Right lung (tissue), 10 donors: ENCODE results near the gene IL19. TPM values are rescaled to one million over a fixed set of nuclear protein-coding genes. Genes with fewer than 3 reads are reported as not detected.

Source experiments
- DNase-seq, 2 donors: peaks; one replicate each; pipeline ENCODE4 v3.0.0-alpha.2; 2013
- long read RNA-seq, 8 donors: transcript quantifications; one replicate each; lab custom pipeline, GENCODE V29; 2026
- polyA plus RNA-seq, 5 donors: library from polyadenylated mRNA; unstranded; fragments of 120-200 nt; gene quantifications; one replicate each; pipeline versions ENCODE4 v1.2.1 to v1.2.3, GENCODE V29; 2013; ENCODE audit warnings: inconsistent platforms in 1 of 5, low replicate concordance in 1 of 5; ENCODE audit not compliant: insufficient read length in 5 of 5, insufficient read depth in 1 of 5

IL19 gene, protein sequence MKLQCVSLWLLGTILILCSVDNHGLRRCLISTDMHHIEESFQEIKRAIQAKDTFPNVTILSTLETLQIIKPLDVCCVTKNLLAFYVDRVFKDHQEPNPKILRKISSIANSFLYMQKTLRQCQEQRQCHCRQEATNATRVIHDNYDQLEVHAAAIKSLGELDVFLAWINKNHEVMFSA
- not detected for polyA plus RNA-seq
- long read RNA-seq, donor 1, result 0 reads
- long read RNA-seq, donor 2, result 0 reads
- long read RNA-seq, donor 3, result 0 reads
- long read RNA-seq, donor 4, result 0 reads
- long read RNA-seq, donor 5, result 0 reads
- long read RNA-seq, donor 6, result 0 reads
- long read RNA-seq, donor 7, result 0 reads
- long read RNA-seq, donor 8, result 0 reads

DNA sequence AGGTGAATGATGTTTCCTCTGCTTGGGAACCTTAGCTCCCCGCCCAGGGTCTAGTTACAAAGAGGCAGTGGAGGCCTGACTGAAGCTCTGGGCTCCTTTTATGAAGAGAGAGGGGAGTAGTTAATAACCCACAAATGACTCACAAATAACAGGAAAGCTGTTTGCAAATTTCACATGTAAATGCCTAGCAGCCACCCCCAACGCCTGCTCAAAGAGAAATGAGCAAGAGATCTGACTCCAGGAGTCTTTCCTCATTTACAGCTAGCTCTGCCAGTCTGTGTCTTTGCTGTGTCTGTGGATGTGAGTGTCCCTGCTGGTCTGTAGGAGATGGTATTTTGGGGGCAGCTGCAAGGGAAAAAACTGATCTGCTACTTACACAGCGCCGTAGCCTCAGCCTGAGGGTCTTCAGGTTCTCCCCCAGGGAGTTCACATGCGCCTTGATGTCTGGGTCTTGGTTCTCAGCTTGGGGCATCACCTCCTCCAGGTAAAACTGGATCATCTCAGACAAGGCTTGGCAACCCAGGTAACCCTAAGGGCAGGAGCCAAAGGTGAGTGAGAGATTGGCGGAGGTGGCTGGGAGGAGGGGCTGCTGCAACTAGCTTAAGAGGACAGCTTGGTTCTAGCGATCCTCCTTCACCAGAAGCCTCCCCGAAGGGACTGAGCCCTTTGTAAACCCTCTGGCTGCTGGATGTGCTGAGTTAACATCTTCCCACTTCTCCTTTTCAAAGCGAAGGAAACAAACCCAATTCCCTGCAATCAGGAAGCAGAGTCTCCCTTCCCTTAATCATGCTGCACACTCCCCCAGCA lies at the start of gene IL19:
Gene IL19, plus strand, starts transcription at position 243 of the 807 bp plus-strand sequence. CDS start 65,890 bp downstream, outside the sequence.
- DNase-seq, result no peak

DNA sequence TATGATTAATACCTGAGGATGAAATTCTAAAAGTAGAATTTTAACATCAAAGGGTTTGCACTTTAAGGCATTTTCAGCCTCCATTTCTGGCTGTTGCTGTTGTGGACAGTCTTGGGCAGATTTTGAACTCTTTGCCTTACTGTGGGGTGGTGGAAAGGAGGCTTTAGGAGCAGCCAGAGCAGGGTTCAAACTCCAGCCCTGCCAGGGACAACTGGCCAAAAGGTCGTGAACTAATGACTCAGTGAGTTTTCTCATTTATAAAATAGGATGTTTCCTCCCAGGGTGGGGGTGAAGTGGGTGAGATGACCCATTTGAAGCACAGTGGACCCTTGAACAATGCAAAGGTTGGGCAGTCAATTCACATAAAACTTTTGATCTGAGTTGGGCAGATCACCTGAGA lies 49.1 kb upstream of the IL19 start:
- DNase-seq, result no peak

DNA sequence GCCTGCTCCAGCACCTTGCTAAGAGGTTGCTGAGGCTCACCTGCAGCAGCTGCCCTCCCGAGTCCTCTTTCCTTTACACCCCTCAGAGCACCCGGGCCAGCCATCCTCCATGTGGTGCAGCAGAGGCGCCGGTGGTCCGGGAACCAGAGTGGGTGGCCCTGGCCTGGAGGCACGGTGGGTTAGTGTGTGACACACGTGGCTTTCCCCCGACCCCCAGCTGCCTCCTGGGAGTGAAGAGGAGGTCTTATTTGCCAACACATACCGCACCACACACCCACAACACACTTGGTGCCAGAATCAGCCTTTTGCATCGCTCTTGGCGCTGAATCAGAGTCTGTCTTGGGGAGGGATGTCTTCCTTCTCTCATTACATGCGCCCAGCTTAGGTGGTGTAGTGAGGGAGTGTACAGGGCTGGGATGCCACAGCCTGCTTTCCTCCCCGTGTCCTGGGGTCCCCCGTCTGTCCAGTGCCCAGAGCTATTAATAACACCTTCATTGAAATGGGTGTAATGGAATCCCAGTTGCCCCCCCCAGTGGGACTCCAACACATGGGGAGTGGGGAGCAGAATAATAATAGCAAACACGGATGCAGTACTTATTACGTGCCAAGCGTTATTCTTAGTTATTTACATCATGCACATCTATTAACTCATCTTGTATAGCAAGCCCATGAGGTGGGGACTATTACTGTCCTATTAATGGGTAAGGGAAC lies 47.7 kb upstream of the IL19 start:
- DNase-seq, result no peak

DNA sequence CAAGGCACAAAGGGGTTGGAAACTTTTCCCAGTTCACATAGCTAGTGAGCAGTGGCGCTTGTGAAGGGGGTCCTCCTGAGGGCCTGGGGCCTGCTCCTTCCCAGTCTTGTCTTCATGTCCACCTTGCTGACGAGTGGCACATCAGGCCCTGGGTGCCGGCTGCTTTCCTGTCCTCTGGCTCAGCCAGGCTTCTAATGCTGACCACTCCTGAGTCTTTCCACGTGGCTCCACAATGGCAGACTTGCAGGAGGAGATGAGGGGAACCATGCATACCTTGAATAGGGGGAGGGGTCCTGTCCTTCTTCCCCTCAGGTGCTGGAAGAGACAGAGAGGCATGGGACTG lies 47.1 kb upstream of the IL19 start:
- no peak for DNase-seq

DNA sequence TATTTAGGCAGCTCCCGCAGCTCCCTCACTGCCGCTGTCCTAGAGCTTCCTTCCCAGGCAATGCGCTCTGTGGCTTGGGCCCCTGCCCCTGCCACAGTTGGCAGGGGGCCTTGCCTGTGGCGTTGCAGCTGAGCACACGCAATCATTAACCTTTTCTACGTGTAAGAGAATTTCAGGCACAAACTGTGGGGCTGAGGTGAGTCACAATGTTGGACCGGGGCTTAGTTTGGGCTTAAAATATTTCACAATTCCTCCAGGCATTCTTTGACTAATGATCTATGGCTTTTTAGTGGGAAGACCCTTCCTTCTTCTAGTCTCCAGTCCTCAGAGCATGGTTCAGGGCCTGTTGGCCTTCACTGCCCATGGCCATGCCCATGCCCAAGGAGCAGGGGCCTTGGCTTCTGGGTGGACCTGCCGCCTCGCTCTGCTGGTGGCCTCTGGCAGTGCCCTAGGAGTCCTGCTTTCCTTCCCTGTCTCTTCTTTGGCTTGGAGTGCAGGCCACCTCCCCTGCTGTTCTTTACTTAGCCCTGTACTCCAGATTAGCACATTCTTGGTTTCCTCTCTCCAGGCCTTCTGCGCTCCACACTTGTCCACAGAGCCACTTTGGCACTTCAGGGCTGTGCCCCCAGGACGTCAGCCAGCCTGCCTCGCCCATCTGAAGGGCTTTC lies 46.6 kb upstream of the IL19 start:
- no peak for DNase-seq

DNA sequence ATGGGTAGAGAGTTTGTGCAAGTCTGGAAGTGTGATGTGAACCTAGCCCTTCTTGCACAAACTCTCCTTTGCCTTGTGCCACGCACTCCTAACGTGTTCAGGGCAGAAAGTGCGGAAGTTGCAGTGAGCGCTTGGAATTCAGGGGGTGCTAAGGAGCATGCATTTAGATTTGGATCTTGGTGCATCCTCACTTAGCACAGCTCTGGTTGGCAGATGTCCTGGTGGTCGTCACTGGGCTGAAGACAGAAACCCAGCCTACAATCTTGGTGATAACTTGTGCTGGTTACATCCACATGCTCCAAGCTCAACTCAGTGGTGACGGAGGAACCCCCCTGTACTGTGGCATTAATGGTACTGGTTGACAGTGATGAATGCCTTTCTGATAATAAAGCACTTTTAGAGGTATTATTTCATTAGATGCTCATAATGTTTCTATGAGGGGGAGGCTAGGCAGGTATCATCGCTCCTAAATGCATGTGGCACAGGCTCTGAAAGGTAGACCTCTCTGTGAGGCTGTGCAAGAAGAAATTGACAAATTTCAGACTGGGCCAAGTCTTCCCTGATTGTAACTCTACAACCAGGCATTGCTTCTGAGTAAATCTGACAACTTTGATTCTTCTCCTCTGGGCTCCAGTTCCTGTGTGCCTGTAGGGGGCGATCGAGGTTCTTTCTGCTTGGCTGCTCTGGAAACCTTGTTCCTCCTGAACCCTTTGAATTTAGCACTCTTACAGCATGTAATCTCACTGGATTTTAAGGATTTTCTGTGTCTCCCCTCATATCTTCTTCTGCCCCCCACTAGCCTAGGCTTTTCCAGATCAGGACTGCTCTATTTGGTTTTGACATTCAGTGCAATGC lies 45.2 kb upstream of the IL19 start:
- no peak for DNase-seq

DNA sequence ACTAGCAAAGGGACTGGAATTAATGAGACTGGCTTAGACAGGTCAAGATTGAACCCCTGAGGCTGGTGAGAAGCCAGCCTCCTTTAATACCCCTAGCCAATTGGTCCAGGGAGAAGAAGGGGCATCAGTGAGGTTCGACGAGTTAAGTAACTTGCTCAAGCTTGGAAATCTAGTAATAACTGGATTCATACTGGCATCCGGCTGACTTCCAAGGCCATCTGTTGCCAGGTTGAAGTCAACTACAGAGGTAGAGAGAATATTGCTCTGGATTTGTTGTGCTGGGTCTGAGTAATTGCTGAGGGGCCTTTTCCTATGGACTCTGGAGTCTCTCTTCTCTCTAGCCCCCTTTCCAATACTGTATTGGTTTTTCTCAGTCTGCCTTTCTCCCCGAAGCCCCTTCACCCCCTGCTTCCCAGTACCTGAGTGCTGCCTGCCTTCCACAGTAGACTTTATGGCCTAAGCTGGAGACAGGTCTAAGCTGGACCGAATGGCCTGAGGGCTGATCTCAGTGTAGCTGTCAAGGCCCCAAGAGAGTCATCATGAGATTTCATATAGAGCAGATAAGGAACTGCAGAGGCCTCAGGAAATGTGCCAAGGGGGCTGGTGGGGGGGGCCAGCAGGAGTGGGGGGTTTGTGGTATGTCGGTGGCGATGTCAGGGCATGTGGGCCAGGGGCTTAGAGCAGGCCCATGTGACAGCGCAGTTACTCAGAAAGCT lies 42.4 kb upstream of the IL19 start:
- no peak for DNase-seq

DNA sequence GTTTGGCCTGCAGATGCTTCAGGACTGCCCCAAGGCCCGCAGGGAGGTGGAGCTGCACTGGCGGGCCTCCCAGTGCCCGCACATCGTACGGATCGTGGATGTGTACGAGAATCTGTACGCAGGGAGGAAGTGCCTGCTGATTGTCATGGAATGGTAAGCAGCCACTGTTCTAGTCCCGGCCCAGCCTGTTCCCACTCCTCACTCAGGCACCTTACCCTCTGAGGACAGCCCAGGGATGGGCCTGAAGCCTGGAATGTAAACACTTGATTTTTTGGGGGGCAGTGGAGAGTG lies 41.9 kb upstream of the IL19 start:
- DNase-seq, result no peak

DNA sequence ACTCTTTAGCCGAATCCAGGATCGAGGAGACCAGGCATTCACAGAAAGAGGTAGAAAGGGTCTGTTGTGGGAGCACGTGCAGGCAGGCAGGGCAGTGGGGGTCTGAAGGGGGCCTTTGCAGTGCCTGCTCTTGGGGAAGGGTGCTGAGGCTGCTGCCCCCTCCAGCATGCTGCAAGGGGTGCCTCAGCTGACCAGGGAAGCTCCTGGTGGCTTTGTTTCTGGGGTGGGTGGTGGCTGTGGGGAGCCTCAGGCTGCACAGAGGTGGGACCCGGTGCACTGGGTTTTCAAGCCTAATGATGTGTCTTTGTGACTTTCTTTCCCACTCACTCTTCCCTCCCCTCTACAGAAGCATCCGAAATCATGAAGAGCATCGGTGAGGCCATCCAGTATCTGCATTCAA lies 41.5 kb upstream of the IL19 start:
- DNase-seq, result no peak

DNA sequence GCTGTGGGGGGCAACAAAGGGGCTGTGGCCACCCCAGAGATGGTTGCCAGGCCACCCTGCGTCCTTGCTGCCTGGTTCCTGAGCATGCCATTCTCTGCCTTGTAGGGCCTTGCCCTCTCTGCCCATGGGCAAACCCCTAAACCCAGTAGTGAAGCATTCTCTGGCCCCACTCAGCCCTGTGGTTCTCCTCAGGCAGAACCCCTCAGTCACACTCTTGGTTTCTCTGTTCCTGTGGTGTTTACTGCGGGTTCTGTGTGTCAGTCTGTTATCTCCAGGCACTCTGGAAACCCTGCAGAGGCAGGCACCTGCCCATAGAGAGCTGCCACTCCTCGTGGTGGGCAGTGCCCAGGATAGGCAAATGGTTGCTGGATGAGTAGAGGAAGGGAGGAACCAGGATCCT lies 41.1 kb upstream of the IL19 start:
- no peak for DNase-seq

DNA sequence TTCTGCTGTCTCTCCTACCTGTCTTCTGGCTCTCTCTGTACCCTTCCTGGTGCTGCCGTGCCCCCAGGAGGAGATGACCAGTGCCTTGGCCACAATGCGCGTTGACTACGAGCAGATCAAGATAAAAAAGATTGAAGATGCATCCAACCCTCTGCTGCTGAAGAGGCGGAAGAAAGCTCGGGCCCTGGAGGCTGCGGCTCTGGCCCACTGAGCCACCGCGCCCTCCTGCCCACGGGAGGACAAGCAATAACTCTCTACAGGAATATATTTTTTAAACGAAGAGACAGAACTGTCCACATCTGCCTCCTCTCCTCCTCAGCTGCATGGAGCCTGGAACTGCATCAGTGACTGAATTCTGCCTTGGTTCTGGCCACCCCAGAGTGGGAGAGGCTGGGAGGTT lies 38.1 kb upstream of the IL19 start:
- no peak for DNase-seq

DNA sequence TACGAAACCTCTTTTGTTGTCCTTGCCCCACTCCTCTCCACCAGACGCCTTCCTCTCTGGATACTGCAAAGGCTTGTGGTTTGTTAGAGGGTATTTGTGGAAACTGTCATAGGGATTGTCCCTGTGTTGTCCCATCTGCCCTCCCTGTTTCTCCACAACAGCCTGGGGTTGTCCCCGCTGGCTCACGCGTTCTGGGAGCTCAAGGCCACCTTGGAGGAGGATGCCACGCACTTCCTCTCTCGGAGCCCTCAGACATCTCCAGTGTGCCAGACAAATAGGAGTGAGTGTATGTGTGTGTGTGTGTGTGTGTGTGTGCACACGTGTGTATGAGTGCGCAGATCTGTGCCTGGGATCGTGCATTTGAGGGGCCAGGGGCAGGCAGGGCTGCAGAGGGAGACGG lies 37.6 kb upstream of the IL19 start:
- no peak for DNase-seq

DNA sequence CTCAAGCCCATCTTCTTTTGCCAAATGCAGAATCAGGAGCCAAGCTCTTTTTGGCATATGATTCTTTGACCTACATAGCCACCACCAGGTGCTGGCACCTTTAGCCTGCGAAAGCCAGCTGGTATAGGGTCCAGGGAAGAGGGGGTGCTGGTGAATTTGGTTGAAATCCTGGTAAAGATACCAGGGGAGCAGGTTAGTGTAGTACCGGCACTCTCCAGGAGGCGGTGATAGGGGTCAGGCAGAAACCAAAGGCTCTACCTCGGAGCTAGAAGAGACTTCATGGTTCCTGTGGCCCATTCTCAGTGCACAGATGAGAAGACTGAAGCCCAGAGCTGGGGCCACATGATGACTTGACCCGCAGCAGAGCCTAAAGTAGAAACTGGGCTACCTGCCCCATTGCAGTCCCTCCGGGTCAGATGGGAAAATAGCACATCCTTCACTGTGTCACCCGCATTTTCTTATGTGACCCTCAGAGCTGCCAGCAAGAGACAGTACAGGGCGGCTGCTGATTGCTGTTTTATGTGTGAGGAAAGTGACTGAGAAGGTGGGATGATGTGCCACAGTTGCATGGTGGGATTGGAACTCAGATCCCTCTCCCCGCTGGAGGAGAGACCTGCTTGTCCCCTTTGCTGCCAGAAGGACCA lies 36.0 kb upstream of the IL19 start:
- no peak for DNase-seq

DNA sequence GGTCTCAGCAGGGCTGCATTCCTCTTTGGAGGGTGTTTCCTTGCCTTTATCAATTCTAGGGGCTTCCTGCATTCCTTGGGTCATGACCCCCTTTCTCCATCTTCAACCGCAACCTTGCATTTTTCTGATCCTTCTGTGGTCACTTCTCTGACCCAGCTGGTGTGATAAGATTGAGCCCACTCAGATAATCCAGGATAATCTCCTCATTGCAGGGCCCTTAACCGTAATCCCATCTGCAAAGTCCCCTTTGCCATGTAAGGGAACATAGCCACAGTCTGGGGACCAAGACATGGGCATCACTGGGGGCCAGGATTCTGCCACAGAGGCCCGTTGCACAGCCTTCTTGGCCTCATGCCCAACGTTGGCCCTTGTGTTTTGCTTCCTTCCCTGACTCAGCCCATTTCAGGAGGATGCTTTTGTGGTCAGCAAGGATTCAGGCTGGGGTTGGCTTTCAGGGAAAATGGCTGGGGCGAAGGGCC lies 35.0 kb upstream of the IL19 start:
- DNase-seq, result no peak

DNA sequence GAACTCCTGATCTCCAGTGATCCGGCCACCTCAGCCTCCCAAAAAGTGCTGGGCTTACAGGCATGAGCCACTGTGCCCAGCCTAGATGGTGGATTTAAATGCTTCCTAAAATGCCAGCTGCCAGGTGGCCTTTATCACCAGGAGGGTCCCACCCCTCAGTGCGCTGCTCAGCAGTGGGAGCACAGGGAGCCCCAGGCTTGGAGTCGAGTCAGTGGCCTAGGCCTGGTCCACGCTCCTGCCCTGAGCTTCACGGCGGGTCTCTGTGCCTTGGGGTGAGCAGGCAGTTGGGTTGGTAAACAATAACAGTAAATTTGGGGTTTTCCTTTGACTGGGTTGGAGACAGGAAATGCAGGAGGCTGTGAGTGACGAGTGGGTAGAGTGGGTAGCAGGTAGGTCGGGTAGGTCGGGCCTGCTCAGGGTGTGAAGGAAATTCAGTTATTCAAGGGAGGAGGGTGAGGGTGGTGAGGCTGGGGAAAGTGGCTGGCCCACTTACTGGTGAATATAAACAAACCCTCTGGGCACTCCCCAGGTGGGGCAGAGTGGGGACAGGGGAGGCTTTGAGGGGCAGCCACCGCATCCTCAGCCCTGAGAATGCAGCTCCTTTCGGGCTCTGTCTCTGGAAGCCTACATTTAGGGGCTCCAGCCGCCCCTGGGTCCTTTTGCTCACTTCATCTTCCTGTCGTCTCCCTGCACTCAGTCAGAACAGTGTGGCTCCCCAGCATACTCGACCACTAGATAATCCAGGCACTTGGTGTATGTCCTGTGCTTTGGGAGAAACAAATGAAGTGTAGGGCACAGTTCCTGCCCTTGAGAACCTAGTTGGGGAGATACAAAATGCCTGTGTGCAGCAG lies 33.5 kb upstream of the IL19 start:
- no peak for DNase-seq

DNA sequence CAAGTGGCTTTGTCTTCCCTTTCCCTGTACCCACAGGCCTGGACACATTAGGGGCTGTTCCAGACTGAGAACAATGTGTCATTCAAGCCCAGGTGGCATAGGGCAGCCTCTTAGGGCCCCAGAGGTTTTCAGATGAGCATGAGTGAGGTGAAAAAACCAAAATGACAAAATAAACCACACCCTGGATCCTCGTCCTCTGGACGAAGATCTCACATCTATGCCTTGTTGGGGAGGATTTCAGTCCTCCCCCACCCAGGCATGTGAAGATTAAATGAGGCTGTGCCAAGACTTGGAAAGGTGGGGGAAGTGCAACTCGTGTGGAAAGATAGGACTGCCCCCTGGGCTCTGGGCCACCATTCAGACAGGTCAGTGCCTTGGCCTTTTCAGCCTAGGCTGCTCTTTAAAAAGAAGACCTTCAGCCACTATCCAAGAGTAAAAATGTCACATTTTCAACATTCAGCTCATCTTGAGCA lies 32.8 kb upstream of the IL19 start:
- DNase-seq, result no peak

DNA sequence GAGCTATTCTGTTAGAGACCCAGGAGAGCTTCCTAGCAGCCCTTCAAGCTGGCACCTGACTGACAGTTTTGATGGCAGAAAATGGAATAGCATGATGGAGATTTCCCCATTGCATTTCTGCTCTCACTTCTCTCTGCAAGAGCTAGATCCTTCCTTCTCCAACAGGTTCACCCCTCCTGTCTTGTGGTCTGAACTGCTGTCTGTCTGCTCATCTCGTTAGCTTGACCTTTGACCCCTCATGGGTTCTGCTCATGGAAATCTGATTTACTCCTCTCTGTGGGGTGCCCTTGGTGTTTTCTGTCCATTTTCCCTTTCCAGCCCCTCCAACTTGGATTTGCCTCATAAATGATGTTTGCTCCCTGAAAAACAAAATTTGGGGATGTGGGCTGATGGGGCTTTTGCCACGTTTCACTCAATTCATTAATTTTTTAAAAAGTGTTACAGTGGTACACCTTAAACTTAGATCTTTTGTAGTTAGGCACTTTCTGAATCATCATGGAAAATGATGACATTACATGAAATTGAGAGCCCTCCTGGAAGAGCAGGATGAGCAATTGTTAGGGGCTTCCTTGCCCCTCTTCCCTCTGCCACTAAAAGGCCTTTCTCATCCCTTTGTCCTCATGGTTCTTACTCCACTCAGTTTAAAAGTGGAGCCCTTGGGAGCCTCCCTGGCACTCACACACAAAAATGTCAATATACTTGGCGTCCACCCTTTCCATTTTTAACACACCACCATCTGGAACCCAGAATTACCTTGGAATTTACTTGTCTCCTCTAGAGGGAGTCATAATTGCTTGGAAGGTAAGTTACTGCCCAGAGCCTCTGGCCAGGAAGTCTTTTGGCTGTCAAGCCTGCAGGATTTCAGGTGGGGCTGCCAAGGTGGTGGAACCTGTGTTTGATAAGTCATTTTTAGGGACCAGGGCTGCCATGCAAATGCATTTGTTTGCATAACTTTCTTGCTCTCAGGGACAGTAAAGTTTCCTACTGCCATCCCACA lies 31.9 kb upstream of the IL19 start:
- no peak for DNase-seq
